ENCODE measurements around the gene WWTR1.

GRCh38 chr3:149660462-149660861 is 2.6 kb upstream of the WWTR1 start:
- TF ChIP-seq POLR2A (IDR thresholded peaks at IDR 0.05; ENCODE audit: low read depth, low read length) (no peak), TAF1 (IDR thresholded peaks at IDR 0.05; ENCODE audit: low read depth, low read length) (no peak), POLR2AphosphoS5 (IDR thresholded peaks at IDR 0.05; ENCODE audit: low read depth, low read length) (no peak), POU2F2 (IDR thresholded peaks at IDR 0.05; ENCODE audit: low read depth, low read length) (no peak), SPI1 (IDR thresholded peaks at IDR 0.05; ENCODE audit: low read depth, low read length) (no peak), PAX5 (IDR thresholded peaks at IDR 0.05; ENCODE audit: insufficient read depth, low read length, severe bottlenecking) (no peak)

Data from GM12891 (cell line).